HepG2 (cell line): ENCODE measurements around the gene SCRT2. TPM values are rescaled to one million over a fixed set of nuclear protein-coding genes. Genes with fewer than 3 reads are reported as not detected.

Experiments used
- AHDC1 ChIP-seq: sonication (generic); formaldehyde crosslinking; IDR thresholded peaks from 2 replicates; pipeline ENCODE4 v1.5.1; 2020; ENCODE audit warnings: mild to moderate bottlenecking, missing genetic modification reagents, borderline replicate concordance
- ATF6 ChIP-seq: sonication (generic); formaldehyde crosslinking; conservative IDR thresholded peaks from 2 replicates; pipeline ENCODE4 v1.4.0; 2020; ENCODE audit warnings: missing genetic modification reagents
- EED ChIP-seq: sonication (generic); formaldehyde crosslinking; IDR thresholded peaks from 2 replicates; pipeline ENCODE4 v1.5.0; 2020; ENCODE audit warnings: mild to moderate bottlenecking, missing genetic modification reagents
- IKZF1 ChIP-seq: fragments of 450-650 bp; IDR thresholded peaks from 2 replicates; pipeline ENCODE4 v1.7.1; 2016
- MEIS1 ChIP-seq: sonication (generic); formaldehyde crosslinking; IDR thresholded peaks from 2 replicates; pipeline ENCODE4 v1.9.0; 2021; ENCODE audit warnings: mild to moderate bottlenecking, missing genetic modification reagents, moderate library complexity, borderline replicate concordance
- TARDBP ChIP-seq: sonication (generic); formaldehyde crosslinking; IDR thresholded peaks from 2 replicates; pipeline ENCODE4 v1.8.0; 2022; ENCODE audit warnings: mild to moderate bottlenecking, missing genetic modification reagents
- polyA plus RNA-seq, 8 experiments: library from polyadenylated mRNA; depleted of rRNA in 3 of 8; stranded (reverse) in 7 of 8; unstranded in 1 of 8; fragments of >200 nt; fragmentation: Illumina TruSeq in 4 of 8; extraction: Trizol in 4 of 8; gene quantifications; 2 replicates each; pipeline versions ENCODE4 v1.2.1 to v1.2.3, GENCODE V29; 2011 to 2016; ENCODE audit warnings: low read depth in 4 of 8, missing spikeins in 1 of 8, mixed read lengths in 1 of 8; ENCODE audit not compliant: insufficient read depth in 1 of 8
- total RNA-seq, 5 experiments: library from RNA; depleted of rRNA; stranded (reverse); fragments of >200 nt; fragmentation: Illumina TruSeq; extraction: Trizol; gene quantifications; 2 replicates each; pipeline ENCODE4 v1.2.3, GENCODE V29; 2016; ENCODE audit warnings: low read depth in 1 of 5
- TF ChIP-seq, protein P1 (sequence below): IDR thresholded peaks from 2 replicates; pipeline ENCODE4 v1.6.1; 2016; ENCODE audit warnings: missing compliant biosample characterization, missing genetic modification reagents, borderline replicate concordance
- TF ChIP-seq, protein P2 (sequence below): sonication (generic); formaldehyde crosslinking; IDR thresholded peaks from 2 replicates; pipeline ENCODE4 v1.5.1; 2020; ENCODE audit warnings: missing genetic modification reagents, mild to moderate bottlenecking, borderline replicate concordance
- TF ChIP-seq, protein P3 (sequence below): sonication (generic); formaldehyde crosslinking; IDR thresholded peaks from 2 replicates; pipeline ENCODE4 v1.5.1; 2020; ENCODE audit warnings: missing genetic modification reagents, mild to moderate bottlenecking, borderline replicate concordance

SCRT2 gene
- total and polyA plus RNA-seq, 2 of the 13 experiments (the other 11 are each of a cell fraction or from before 2014, with no cell fraction given) = not detected

DNA sequence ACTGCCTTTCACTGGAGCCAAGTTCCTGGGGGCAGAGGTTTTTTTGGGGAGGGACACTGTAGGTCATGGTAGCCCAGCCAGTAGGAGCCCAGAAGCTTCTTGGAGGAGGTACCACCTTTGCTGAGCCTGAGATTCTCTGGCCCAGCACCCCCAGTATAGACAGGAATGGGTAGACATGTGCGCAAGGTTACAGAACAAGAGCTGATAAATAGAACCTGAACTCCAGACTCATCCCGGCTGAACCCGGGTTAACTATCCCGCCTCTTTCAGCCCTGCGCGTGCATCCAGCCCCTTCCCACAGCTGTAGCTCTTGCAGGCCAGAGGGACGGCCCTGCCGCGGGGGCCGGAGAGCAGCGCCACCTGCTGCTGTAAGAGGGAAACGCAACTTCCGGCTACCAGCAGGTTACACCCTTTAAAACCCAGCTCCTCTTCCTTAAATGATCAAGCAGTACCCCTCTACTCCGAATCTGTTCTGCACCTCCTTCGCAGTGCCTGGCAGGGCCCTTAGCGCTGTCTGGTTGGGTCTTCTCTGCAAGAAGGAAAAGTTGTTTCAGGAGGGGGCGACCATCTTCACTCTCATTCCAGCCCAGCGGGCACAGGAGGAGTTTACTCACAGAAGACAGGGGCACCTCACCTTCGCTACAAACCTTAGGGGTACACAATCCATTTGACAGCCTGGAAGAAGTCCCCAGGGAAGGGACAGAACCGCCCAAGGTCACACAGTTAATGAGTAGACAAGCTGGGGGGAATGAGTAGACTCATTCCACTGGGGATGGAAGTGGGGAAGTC is 30.1 kb downstream of the SCRT2 start (continued):
- TF ChIP-seq ATF6 (CRISPR knock-in tag) = peak; percentile 96
- TF ChIP-seq, protein P1, sequence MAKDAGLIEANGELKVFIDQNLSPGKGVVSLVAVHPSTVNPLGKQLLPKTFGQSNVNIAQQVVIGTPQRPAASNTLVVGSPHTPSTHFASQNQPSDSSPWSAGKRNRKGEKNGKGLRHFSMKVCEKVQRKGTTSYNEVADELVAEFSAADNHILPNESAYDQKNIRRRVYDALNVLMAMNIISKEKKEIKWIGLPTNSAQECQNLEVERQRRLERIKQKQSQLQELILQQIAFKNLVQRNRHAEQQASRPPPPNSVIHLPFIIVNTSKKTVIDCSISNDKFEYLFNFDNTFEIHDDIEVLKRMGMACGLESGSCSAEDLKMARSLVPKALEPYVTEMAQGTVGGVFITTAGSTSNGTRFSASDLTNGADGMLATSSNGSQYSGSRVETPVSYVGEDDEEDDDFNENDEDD (CRISPR knock-in tag) = peak; percentile 82
- TF ChIP-seq, protein P2, sequence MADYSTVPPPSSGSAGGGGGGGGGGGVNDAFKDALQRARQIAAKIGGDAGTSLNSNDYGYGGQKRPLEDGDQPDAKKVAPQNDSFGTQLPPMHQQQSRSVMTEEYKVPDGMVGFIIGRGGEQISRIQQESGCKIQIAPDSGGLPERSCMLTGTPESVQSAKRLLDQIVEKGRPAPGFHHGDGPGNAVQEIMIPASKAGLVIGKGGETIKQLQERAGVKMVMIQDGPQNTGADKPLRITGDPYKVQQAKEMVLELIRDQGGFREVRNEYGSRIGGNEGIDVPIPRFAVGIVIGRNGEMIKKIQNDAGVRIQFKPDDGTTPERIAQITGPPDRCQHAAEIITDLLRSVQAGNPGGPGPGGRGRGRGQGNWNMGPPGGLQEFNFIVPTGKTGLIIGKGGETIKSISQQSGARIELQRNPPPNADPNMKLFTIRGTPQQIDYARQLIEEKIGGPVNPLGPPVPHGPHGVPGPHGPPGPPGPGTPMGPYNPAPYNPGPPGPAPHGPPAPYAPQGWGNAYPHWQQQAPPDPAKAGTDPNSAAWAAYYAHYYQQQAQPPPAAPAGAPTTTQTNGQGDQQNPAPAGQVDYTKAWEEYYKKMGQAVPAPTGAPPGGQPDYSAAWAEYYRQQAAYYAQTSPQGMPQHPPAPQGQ (CRISPR knock-in tag) = no peak; the same call in 1 of the 2 replicates
- TF ChIP-seq, protein P3, sequence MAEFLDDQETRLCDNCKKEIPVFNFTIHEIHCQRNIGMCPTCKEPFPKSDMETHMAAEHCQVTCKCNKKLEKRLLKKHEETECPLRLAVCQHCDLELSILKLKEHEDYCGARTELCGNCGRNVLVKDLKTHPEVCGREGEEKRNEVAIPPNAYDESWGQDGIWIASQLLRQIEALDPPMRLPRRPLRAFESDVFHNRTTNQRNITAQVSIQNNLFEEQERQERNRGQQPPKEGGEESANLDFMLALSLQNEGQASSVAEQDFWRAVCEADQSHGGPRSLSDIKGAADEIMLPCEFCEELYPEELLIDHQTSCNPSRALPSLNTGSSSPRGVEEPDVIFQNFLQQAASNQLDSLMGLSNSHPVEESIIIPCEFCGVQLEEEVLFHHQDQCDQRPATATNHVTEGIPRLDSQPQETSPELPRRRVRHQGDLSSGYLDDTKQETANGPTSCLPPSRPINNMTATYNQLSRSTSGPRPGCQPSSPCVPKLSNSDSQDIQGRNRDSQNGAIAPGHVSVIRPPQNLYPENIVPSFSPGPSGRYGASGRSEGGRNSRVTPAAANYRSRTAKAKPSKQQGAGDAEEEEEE = no peak
- TF ChIP-seq IKZF1 = no peak
- TF ChIP-seq MEIS1 (CRISPR knock-in tag) = peak; percentile 69; the same call in 1 of the 2 replicates
- peak; percentile 68; the same call in 1 of the 2 replicates for TF ChIP-seq AHDC1
- peak; percentile 25; the same call in 1 of the 2 replicates for TF ChIP-seq EED (CRISPR knock-in tag)
- peak; percentile 79 for TF ChIP-seq TARDBP
